PFSK-1 (cell line): ENCODE data around the gene VIT.

ENCODE experiments used
- POLR2AphosphoS5 ChIP-seq: IDR thresholded peaks from 2 replicates; pipeline ENCODE4 v1.6.1; 2012; ENCODE audit warnings: low read depth, mild to moderate bottlenecking, control low read depth, low read length, moderate library complexity
- SIN3A ChIP-seq: IDR thresholded peaks from 2 replicates; pipeline ENCODE4 v1.6.1; 2012; ENCODE audit warnings: mild to moderate bottlenecking, low read length, moderate library complexity, borderline replicate concordance; ENCODE audit not compliant: insufficient read depth
- TAF1 ChIP-seq: IDR thresholded peaks from 2 replicates; pipeline ENCODE4 v1.6.1; 2012; ENCODE audit warnings: low read length, control low read depth, borderline replicate concordance; ENCODE audit not compliant: insufficient read depth
- TF ChIP-seq, protein P1 (sequence below), 2 experiments: IDR thresholded peaks; 2 replicates each; pipeline versions ENCODE4 v1.6.1 to v1.8.0; 2011 to 2012; ENCODE audit warnings: low read depth in 2 of 2, low read length in 2 of 2, control low read depth in 1 of 2, inconsistent platforms in 1 of 2, mild to moderate bottlenecking in 1 of 2, moderate library complexity in 1 of 2; ENCODE audit not compliant: insufficient read depth in 1 of 2

DNA sequence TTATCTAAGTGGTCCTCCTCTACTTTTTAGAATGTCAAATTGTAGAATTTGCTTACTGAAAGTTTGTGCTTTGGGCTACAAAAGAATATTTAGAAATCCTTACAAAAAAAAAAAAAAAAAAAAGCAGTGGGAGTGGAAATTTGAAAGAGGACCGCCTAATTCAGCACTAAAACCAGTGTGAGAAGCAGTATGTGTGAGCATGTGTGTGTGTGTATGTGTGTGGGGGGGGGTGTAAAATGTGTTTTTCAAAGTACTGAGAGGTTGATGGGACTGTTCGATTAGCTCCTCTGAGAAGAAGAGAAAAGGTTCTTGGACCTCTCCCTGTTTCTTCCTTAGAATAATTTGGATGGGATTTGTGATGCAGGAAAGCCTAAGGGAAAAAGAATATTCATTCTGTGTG is at the start of gene VIT:
- TF ChIP-seq SIN3A (no peak), TAF1 (no peak), POLR2AphosphoS5 (no peak)
- TF ChIP-seq, protein P1, sequence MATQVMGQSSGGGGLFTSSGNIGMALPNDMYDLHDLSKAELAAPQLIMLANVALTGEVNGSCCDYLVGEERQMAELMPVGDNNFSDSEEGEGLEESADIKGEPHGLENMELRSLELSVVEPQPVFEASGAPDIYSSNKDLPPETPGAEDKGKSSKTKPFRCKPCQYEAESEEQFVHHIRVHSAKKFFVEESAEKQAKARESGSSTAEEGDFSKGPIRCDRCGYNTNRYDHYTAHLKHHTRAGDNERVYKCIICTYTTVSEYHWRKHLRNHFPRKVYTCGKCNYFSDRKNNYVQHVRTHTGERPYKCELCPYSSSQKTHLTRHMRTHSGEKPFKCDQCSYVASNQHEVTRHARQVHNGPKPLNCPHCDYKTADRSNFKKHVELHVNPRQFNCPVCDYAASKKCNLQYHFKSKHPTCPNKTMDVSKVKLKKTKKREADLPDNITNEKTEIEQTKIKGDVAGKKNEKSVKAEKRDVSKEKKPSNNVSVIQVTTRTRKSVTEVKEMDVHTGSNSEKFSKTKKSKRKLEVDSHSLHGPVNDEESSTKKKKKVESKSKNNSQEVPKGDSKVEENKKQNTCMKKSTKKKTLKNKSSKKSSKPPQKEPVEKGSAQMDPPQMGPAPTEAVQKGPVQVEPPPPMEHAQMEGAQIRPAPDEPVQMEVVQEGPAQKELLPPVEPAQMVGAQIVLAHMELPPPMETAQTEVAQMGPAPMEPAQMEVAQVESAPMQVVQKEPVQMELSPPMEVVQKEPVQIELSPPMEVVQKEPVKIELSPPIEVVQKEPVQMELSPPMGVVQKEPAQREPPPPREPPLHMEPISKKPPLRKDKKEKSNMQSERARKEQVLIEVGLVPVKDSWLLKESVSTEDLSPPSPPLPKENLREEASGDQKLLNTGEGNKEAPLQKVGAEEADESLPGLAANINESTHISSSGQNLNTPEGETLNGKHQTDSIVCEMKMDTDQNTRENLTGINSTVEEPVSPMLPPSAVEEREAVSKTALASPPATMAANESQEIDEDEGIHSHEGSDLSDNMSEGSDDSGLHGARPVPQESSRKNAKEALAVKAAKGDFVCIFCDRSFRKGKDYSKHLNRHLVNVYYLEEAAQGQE (IDR thresholded peaks at IDR 0.05; ENCODE audit: insufficient read depth in 1 of 2, low read depth in 2 of 2, low read length in 2 of 2), result no peak
